HG03565 (cell line): Measurements from ENCODE around the gene KRT2.

ENCODE experiments used
- ATAC-seq: cut with Tn5 transposase; IDR thresholded peaks from one replicate; pipeline ENCODE4 v1.9.1; 2021; ENCODE audit warnings: mild to moderate bottlenecking, moderate library complexity; ENCODE audit not compliant: unreplicated experiment

KRT2 gene

DNA sequence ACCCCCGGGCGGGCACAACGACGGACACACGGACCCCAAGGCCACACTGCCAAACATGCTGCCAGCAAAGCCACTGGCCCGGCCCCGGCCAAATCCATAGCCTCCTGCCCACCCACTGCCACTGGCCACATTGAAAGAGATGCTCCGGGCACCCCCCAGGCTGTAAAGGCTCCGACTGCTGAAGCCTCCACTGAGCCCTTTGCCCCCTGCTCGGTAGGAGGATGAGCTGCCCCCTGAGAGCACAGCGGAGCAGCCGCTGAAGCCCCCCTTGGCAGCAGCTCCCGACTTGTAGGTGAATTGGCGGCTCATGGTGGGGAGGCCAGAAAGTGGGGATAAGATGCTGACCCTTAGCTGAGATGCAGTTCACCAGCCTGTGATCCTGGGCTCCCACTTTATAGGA, 33.8 kb downstream of the KRT2 start, which contains the start of gene KRT73:
Gene KRT73, minus strand, starts transcription at position 344 of the 400 bp plus-strand sequence. Its CDS starts 35 bp downstream, at position 309.
- no peak for ATAC-seq

DNA sequence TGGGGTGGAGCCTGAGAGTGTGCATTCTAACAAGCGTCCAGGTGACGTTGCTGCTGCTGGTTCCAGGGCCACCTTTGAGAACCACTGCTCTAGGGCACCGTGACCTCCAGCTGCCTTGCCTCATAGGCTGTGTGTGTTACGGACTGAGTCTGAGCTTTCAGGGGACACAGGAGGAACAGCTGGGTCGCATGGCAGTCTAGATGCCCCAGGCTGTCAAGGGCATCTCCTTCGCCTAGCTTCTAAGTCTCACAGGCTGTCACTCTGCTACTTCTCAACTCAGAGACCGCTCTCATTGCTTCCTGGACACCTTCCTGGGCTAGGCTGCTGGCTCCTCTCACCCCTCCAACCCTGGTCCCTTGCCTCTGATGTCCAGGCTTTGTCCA, 34.6 kb downstream of the KRT2 start:
- ATAC-seq = no peak

GRCh38 chr12:52616680-52617402, 35.2 kb downstream of the KRT2 start:
- no peak for ATAC-seq

DNA sequence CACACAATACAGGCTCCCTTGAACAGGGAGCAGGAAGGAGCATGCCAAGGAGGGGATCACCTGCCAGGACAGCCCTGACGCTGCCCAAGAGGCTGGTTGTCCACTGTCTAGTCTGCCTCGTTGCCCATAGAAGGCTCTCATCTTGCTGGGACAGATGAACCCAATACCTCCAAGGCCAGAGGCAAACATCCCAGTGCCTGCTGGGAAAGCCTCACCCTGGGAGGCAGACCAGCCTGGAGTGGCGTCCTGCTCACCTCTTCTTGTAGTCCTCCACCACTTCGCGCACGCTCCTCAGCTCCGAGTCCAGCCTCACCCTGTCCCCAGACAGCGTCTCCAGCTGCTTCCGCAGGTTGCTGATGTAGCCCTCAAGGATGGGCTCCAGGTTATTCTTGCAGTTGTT, 36.1 kb downstream of the KRT2 start:
- ATAC-seq = no peak

DNA sequence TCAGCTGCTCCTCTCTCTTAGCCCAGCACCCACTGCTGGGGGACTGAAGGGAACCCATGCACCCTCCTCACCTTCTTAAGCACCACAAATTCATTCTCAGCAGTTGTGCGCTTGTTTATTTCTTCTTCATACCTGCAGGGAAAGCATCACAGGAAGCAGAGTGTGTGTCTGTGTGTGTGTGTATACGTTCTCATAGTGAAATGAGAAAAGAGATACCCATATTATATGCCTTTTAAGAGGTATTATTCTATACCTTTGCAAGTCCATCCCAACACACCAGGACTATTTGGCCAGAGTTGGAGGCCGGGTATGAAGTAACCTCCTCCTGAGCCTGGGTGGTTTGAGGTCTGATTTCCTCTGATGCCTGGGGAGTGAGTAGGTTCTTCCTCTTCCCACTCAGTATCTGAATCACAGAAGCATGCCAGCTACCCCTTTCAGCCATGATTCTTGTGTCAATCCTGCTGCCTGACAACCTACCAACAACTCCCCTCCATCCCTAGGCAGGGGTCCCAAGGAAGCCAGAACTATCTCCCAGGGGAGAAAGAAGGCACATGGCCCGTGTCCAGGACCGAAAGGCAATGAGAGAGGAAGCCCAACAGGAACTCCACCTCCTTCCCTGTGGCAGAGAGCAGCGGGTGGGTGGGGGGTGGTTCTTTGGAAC, 36.7 kb downstream of the KRT2 start:
- ATAC-seq = no peak

DNA sequence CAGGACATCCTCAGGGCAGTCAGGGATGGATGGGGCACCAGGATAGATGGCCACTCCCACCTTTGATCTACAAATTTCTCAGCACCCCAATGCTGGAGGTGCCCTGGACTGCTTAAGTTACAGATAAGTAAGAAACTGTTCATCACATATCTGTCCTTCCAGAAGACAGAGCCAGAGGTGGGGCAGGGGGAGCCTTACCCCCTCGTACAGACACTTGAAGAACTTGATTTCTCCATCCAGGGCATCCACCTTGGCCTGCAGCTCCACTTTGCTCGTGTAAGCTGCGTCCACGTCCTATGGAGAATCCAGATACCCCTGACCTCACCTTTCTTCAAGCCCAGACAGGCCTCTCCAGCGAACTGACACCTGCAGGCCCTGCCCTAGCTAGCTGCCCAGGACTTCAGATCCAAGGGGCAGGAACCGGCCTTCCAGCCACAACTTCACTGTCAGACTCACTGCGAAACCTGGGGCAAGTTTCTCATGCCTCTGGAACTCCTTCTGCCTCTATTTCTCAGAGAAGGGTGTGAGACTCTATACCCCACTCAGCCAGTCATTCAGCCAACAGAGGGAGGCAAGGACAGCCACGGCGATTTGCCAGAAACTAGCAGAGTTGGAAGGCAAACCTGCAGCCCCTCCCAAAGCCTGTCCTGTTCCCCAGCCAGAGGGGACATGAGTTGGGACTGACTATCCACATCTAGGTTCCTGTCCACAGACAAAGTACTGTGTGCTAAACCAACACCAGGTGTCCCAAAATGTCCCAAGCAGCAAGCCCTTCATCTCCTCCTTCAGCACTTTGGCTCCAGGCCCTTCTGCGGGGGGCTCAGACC, 37.4 kb downstream of the KRT2 start:
- no peak for ATAC-seq

DNA sequence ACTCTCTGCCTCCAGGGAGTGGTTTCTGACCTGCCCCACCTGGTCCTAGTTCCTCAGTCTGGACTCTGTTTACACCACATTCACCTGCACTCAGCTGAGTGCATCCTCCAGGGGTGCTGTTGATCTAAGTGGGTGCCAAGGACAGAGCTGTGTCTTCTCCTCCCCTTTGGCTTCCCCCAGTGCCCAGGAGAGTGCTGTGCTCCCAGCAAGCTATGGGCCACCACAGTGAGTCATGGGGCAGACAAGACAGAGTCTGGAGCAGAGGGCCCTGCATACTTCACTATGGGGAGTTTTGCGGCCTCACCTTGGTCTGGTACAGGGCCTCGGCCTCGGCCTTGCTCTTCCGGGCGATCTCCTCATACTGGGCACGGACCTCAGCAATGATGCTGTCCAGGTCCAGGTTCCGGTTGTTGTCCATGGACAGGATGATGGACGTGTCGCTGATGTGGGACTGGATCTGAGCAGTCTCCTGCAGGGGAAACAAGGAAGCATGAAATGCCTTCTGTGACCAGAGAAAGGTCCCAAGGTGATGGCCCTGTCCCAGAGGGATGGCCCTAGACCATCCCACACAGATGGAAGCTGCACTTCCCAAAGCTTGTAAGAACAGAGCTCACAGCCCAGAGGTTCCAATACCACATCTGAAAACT, 38.5 kb downstream of the KRT2 start:
- no peak for ATAC-seq

DNA sequence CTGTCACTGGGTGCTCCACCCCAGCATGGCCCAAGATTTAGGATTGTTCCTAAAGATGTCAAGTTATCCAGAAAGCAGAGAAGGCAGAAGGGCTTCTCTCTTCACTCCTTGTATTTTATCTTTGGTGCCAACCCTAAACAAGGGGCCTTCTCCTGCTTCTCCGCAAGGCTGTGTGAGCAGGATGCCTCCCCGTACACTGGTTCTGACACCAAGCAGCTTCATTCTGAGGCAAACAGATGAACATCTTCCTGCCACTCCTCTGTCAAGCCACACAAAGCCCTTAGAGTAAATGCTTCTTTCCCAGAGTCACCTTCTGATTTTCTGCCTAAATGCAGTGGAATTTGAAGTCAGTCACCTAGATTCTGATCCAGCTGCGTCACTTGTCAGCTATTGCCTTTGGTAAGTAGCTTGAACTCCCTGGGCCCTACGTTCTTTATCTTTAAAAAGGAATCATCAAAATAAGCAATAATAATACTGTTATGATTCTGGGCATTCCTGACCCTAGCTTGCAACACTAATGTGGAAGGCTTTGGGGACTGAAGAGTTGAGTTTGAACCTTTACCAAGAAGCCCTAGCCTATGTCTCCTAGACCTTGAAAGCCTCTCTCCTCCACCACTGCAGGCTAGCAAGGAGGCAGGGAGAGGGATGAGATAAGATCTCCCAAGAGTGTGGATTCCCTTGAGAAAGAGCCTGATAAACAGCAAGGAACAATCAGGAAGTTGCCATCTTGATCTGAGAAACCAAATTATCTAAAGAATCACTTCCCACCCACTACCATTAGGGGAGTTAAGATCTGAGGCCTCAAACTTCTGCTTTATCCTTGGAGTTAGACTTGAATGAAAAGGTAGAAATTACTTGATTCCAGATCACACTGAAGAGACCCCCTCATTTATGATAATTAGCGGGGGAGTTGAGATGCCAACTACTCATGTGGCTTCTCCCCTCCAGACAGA, 39.3 kb downstream of the KRT2 start:
- no peak for ATAC-seq

DNA sequence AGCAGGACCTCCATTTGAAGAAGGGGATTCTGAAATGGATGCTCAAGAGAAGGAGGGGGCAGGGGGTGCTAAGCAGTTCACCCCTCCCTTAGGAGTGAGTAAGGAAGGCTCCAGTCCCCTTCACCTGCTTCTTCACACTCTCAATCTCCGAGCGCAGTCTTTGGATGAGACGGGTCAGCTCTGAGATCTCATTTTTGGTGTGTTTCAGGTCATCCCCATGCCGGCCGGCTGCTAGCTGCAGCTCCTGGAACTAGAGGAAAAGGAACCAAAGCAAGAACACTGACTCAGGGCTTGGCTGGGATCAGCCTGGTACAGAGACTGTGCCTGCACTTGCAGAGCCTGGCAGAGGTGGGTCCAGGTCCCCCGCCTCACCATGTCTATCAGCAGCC, 40.9 kb downstream of the KRT2 start:
- no peak for ATAC-seq

DNA sequence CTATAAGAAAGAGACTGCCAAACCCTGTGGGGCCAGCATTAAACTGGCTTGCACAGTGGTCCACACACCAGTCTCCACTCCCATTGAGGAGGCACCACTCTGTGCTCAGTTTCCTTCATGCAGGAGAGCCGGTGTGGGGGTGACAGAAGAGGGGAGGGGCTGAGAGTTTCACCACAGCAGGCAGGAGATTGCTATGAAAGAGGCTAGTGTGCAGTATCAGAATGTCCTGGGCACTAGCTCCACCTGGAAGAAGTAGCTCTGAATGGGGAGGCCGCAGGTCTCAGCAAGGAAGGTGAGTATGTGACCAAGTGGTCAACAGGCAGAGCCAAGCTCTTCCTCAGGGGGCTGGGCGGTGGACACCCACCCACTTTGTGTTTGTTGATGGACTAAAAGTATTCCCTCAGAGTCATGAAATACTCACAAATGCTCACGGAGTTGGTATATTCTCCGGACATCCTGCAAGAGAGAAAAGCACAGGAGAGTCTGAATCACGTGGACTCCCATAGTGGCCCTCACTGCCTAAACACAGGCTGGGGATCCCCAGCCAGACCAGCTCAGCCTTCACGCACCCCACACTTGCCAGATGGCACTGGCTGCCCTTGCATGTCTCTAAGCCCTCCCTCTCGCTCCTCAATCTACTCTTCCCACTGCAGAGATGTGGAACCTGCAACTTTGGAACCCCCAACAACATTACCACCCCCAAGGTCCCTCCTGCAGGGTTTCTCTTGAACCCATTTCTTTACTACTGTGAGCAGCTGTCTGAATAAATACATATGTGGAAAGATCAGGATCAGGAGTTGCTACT, 43.0 kb downstream of the KRT2 start:
- ATAC-seq = no peak

GRCh38 chr12:52608161-52608560, 43.9 kb downstream of the KRT2 start:
- no peak for ATAC-seq

DNA sequence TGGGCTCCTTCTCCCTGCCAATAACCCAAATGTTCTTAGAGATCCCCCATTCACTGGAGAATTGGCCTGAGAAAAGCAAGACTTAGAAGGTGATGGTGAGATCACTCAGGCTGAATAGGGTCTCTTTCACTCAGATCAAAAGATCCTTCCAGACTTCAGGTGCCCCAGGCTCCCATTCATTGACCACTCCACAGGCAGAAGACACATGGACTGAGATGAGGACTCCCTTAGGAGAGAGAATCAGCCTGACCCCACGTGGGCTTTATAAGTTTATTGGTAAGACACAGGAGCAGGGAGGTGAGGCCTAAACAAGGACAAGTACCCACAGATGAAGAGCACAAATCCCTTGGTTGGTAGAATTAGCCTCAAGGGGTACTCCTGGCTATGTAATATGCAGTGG, 44.7 kb downstream of the KRT2 start:
- no peak for ATAC-seq

DNA sequence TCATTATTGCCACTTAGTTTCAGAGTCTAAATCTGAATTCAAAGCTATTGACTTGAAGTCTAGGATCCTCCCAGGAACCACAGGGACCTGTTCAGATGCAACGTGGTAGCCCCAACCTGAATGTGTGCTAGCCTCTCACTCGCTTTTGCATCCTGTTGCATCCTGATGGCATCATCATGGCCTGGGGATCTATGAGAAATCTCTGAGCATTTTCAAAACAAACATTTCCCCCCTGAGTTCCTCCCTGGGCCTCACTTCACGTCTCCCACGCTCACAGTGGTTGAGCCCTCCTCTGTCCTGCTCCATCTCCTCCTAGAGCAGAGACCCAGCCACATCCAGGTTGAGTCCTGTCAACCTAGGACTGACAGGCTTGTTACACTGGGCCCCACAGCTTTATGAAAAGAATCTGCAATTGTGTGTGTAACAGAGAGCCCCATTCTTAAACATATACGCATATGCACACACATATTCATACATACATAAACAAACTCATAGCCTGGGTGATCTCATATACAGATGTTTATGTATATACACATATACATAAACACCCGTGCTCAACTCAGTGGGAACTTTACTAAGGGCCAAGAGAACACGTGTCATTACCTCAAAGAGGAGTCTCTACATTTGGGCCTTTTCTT, 45.3 kb downstream of the KRT2 start:
- no peak for ATAC-seq

- no peak for ATAC-seq
Observed at GRCh38 chr12:52606096-52606495, 45.9 kb downstream of the KRT2 start.

DNA sequence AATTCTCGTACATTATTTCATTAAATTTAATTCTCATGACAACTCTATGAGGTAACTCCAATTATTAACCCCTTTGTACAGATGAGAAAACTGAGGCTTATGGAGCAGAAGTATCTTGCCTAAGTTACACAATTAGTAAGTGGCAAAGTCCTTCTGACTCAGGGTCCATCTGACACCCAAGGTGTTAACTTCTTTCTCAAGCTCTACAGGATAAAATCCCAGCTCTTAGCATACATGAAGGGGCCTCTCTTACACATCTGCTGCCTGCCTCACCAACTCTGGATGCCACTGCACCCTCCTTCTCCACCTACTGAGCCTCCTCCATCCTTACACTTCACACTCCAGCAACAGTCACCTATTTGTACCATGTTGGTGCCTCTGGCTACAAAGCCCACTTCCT, 46.5 kb downstream of the KRT2 start:
- no peak for ATAC-seq

DNA sequence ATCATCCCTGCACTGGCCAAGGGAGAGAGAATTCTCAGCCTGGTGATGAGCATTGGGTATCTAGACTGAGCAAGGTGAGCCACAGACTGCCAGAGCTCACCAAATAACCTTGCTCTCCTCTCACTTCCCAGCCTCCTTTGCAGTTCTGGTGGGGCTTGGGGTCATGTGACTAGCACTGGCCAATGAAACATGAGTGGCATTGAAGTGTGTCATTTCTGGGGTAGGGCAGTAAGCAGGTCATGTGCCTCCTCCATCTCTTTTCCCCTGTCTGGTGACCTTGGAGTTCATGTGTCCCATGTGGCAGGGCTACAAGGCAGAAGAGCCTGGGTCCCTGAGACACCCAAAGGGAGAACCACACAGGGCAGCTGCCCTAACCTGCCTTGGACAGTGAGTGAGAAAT, 47.2 kb downstream of the KRT2 start:
- no peak for ATAC-seq

DNA sequence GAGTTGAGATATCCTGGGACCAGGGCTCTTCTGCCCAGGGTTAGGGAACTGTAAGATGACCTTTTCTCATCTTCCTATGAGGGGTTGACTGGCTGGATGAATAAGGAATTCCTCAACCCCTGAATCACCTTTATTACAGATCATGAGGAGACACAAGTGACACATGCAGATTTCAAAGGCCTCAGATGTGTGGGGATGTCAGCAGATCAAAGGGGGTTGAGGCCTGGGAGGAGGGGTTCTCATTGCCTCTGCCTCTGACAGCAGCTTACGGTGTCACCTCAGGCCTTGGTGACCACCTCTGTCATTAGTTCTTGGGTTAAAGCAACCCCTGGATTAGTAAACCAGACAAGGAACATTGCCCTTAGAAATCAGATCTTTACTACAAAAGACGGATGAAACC, 48.7 kb downstream of the KRT2 start:
- no peak for ATAC-seq

DNA sequence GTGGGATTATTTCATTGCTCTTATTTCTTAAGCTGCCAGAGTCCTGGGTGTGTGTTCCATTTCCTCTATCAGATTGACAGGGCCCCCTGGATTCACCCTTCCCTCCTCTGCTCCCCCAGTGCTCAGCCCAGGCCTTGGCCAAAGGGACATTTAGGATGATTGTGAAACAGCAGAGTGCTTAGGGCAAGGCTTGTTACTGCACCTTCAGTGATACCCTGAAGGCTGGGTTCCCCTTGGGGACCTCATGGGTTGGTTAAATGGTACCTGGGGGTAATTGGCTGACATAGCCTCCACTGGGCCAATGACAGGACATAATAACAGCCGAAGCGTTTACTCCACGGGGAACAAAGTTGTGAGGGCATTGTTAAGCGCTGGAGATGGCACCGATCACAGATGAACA, 49.5 kb downstream of the KRT2 start:
- ATAC-seq = no peak

DNA sequence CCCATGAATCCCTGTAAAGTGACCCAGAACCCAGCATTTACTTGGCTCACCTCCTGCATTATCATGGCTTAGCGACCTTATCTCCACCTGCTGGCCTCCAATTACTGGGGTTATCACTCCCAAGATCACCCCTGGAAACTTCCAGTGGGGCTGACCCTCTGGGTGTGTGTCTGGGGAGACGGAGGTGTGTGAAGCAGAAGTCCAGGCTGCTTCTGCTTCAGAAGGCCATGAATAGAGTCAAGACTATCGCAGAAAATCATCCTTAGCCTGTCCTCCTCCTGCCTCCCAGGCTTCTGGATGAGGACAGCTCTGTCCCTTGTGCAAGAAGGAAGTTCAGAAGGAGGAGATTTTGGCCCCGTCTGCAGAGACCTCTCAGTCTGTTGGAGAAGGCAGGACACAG, 50.3 kb downstream of the KRT2 start:
- no peak for ATAC-seq
